ENCODE measurements around the gene FMC1. TPM values are rescaled to one million over a fixed set of nuclear protein-coding genes. Genes with fewer than 3 reads are reported as not detected.

Gene FMC1
- total RNA-seq, 2 experiments from 2014 or later = 7.5 to 8.0 TPM

- Mint-ChIP-seq H3K36me3 (peaks cover 20% of the 10 kb centered on the region), H3K27me3 (no peaks in the 10 kb centered on the region), H3K27ac (peak overlapping the region; percentile 28), H3K4me1 (peaks cover 45% of the 10 kb centered on the region), H3K9me3 (no peaks in the 10 kb centered on the region), H3K4me3 (no peak overlapping the region)
- POLR2A ChIA-PET = no interaction called here
- ATAC-seq (ENCODE audit: low read depth) = no peak
- DNase-seq = no peak
These were observed 26.5 kb downstream of the FMC1 start for GRCh38 chr7:139367438-139368155.

- H3K4me3 Mint-ChIP-seq = no peak overlapping the region
- H3K27ac Mint-ChIP-seq = no peak overlapping the region
- peaks cover 16% of the 10 kb centered on the region for H3K36me3 Mint-ChIP-seq
- H3K9me3 Mint-ChIP-seq = no peaks in the 10 kb centered on the region
- no peaks in the 10 kb centered on the region for H3K27me3 Mint-ChIP-seq
- DNase-seq (no peak), ATAC-seq (ENCODE audit: low read depth) (no peak)
- H3K4me1 Mint-ChIP-seq = peaks cover 36% of the 10 kb centered on the region
- POLR2A ChIA-PET = interaction anchor here (2.8 kb wide), 1 partner anchor 10 kb away, joined by 18 read pairs; the partner anchor contains the start of gene LUC7L2
These were observed 29.3 kb downstream of the FMC1 start for GRCh38 chr7:139370301-139370942.

- DNase-seq = no peak
- POLR2A ChIA-PET = interaction anchor here (2.8 kb wide), 1 partner anchor 11 kb away, joined by 18 read pairs; the partner anchor contains the start of gene LUC7L2
- Mint-ChIP-seq H3K4me3 (no peak overlapping the region), H3K9me3 (no peaks in the 10 kb centered on the region), H3K27ac (no peak overlapping the region), H3K4me1 (peaks cover 35% of the 10 kb centered on the region), H3K36me3 (peaks cover 13% of the 10 kb centered on the region), H3K27me3 (no peaks in the 10 kb centered on the region)
- ATAC-seq (ENCODE audit: low read depth) = no peak
These were observed 29.8 kb downstream of the FMC1 start for GRCh38 chr7:139370943-139371313.

GRCh38 chr7:139374246-139374645, 33.1 kb downstream of the FMC1 start:
- no peaks in the 10 kb centered on the region for H3K27me3 Mint-ChIP-seq
- H3K9me3 Mint-ChIP-seq = no peaks in the 10 kb centered on the region
- H3K4me3 Mint-ChIP-seq = no peak overlapping the region
- H3K4me1 Mint-ChIP-seq = peaks cover 24% of the 10 kb centered on the region
- ATAC-seq (ENCODE audit: low read depth) (no peak), DNase-seq (no peak)
- POLR2A ChIA-PET = interaction anchor here (1.4 kb wide), 1 partner anchor 15 kb away, joined by 7 read pairs; the partner anchor contains the start of gene LUC7L2
- H3K36me3 Mint-ChIP-seq = peaks cover 8% of the 10 kb centered on the region
- no peak overlapping the region for H3K27ac Mint-ChIP-seq

GRCh38 chr7:139382439-139382838, 41.3 kb downstream of the FMC1 start:
- Mint-ChIP-seq H3K27ac (no peak overlapping the region), H3K27me3 (no peaks in the 10 kb centered on the region), H3K36me3 (peaks cover 14% of the 10 kb centered on the region), H3K4me1 (no peaks in the 10 kb centered on the region), H3K9me3 (no peaks in the 10 kb centered on the region), H3K4me3 (no peak overlapping the region)
- POLR2A ChIA-PET = no interaction called here
- ATAC-seq (ENCODE audit: low read depth) (no peak), DNase-seq (no peak)

- POLR2A ChIA-PET = no interaction called here
- Mint-ChIP-seq H3K9me3 (no peaks in the 10 kb centered on the region), H3K27ac (no peak overlapping the region), H3K27me3 (no peaks in the 10 kb centered on the region), H3K36me3 (peaks cover 29% of the 10 kb centered on the region), H3K4me1 (peaks cover 6% of the 10 kb centered on the region), H3K4me3 (no peak overlapping the region)
- DNase-seq (no peak), ATAC-seq (ENCODE audit: low read depth) (no peak)
These were observed 43.5 kb downstream of the FMC1 start for GRCh38 chr7:139384611-139385010.

- H3K27me3 Mint-ChIP-seq = no peaks in the 10 kb centered on the region
- no peak for ATAC-seq (ENCODE audit: low read depth)
- no peaks in the 10 kb centered on the region for H3K9me3 Mint-ChIP-seq
- H3K4me3 Mint-ChIP-seq = no peak overlapping the region
- H3K4me1 Mint-ChIP-seq = peaks cover 9% of the 10 kb centered on the region
- no peak for DNase-seq
- H3K36me3 Mint-ChIP-seq = peaks cover 32% of the 10 kb centered on the region
- POLR2A ChIA-PET = no interaction called here
- H3K27ac Mint-ChIP-seq = no peak overlapping the region
These were observed 46.5 kb downstream of the FMC1 start for GRCh38 chr7:139387594-139387993.

- no peak overlapping the region for H3K4me3 Mint-ChIP-seq
- POLR2A ChIA-PET = no interaction called here
- ATAC-seq (ENCODE audit: low read depth) (no peak), DNase-seq (no peak)
- H3K4me1 Mint-ChIP-seq = peaks cover 15% of the 10 kb centered on the region
- H3K27me3 Mint-ChIP-seq = no peaks in the 10 kb centered on the region
- no peaks in the 10 kb centered on the region for H3K9me3 Mint-ChIP-seq
- peaks cover 32% of the 10 kb centered on the region for H3K36me3 Mint-ChIP-seq
- H3K27ac Mint-ChIP-seq = peak overlapping the region; percentile 50
These were observed 48.0 kb downstream of the FMC1 start for GRCh38 chr7:139389091-139389490.

GRCh38 chr7:139389774-139390173, 48.6 kb downstream of the FMC1 start:
- no peak overlapping the region for H3K27ac Mint-ChIP-seq
- POLR2A ChIA-PET = no interaction called here

GRCh38 chr7:139393621-139394211, 52.6 kb downstream of the FMC1 start:
- DNase-seq (no peak), ATAC-seq (ENCODE audit: low read depth) (peak; percentile 19)
- POLR2A ChIA-PET = interaction anchor here (0.8 to 1.3 kb wide), 3 partner anchors 32 to 34 kb away, joined by 3 to 4 read pairs (median 3); partner anchors contain the start of gene LUC7L2
- Mint-ChIP-seq H3K36me3 (peaks cover 38% of the 10 kb centered on the region), H3K27ac (peak overlapping the region; percentile 71), H3K27me3 (no peaks in the 10 kb centered on the region), H3K9me3 (no peaks in the 10 kb centered on the region), H3K4me1 (peaks cover 31% of the 10 kb centered on the region), H3K4me3 (no peak overlapping the region)

More at GRCh38 chr7:139389774-139390173, 48.6 kb downstream of the FMC1 start:
- no peaks in the 10 kb centered on the region for H3K27me3 Mint-ChIP-seq
- H3K4me3 Mint-ChIP-seq = no peak overlapping the region
- H3K9me3 Mint-ChIP-seq = no peaks in the 10 kb centered on the region
- DNase-seq (no peak), ATAC-seq (ENCODE audit: low read depth) (no peak)
- H3K36me3 Mint-ChIP-seq = peaks cover 32% of the 10 kb centered on the region
- H3K4me1 Mint-ChIP-seq = peaks cover 22% of the 10 kb centered on the region

- POLR2A ChIA-PET = interaction anchor here (0.8 to 1.5 kb wide), 4 partner anchors 16 to 35 kb away, joined by 3 to 4 read pairs (median 3); partner anchors contain the start of gene LUC7L2
- H3K27ac Mint-ChIP-seq = peak overlapping the region; percentile 79
- H3K4me3 Mint-ChIP-seq = peak overlapping the region; percentile 60
- peaks cover 35% of the 10 kb centered on the region for H3K36me3 Mint-ChIP-seq
- peaks cover 26% of the 10 kb centered on the region for H3K4me1 Mint-ChIP-seq
- peak; percentile 81 for ATAC-seq (ENCODE audit: low read depth)
- no peaks in the 10 kb centered on the region for H3K27me3 Mint-ChIP-seq
- no peaks in the 10 kb centered on the region for H3K9me3 Mint-ChIP-seq
- no peak for DNase-seq
These were observed 53.4 kb downstream of the FMC1 start for GRCh38 chr7:139394540-139394939.

All from activated naive CD8-positive, alpha-beta T cell treated with anti-CD3 and anti-CD28 coated beads, Interleukin-2, amount 10 ng/mL, durations not matched to agents 7 days and 5 days (primary cell).